Smooth muscle cell (in vitro differentiated cells): Measurements from ENCODE around the gene DHX34. TPM values are rescaled to one million over a fixed set of nuclear protein-coding genes. Genes with fewer than 3 reads are reported as not detected.
A peak's percentile ranks its signal among the peaks of the same experiment; 100 is the strongest.
"Not testable (repeated sequence)": the region's sequence is repeated elsewhere in the genome, so short reads cannot be mapped to it uniquely, and the experiment has no call there.

Source experiments
- DNase-seq: peaks from one replicate; lab custom pipeline; 2025; ENCODE audit not compliant: unreplicated experiment; lab: John Stamatoyannopoulos, UW
- H2AFZ ChIP-seq: fragments of 200-600 bp; sonication (generic); 2 replicates; pipeline ENCODE4 v1.6.0; 2016; ENCODE audit warnings: antibody characterized with exemption, low read depth, mild to moderate bottlenecking
- H3F3A ChIP-seq: fragments of 200-600 bp; sonication (generic); 2 replicates; pipeline ENCODE4 v1.6.0; 2017; ENCODE audit warnings: antibody characterized with exemption, low read depth
- H3K27ac ChIP-seq: fragments of 200-600 bp; sonication (generic); 2 replicates; pipeline ENCODE4 v1.5.1; 2016; ENCODE audit warnings: low read depth, mild to moderate bottlenecking
- H3K27me3 ChIP-seq: fragments of 200-600 bp; sonication (generic); 2 replicates; pipeline ENCODE4 v1.6.1; 2016; ENCODE audit warnings: low read depth, mild to moderate bottlenecking
- H3K36me3 ChIP-seq: fragments of 200-600 bp; sonication (generic); 2 replicates; pipeline ENCODE4 v1.5.1; 2016; ENCODE audit warnings: low read depth
- H3K4me1 ChIP-seq: fragments of 200-600 bp; sonication (generic); 2 replicates; pipeline ENCODE4 v1.5.1; 2016; ENCODE audit warnings: low read depth
- H3K4me2 ChIP-seq: fragments of 200-600 bp; sonication (generic); 2 replicates; pipeline ENCODE4 v1.6.0; 2016; ENCODE audit warnings: mild to moderate bottlenecking
- H3K4me3 ChIP-seq: fragments of 200-600 bp; sonication (generic); 2 replicates; pipeline ENCODE4 v1.5.1; 2016; ENCODE audit warnings: mild to moderate bottlenecking
- H3K79me2 ChIP-seq: fragments of 200-600 bp; sonication (generic); 2 replicates; pipeline ENCODE4 v1.6.0; 2016; ENCODE audit warnings: low read depth, mild to moderate bottlenecking
- H3K9ac ChIP-seq: fragments of 200-600 bp; sonication (generic); 2 replicates; pipeline ENCODE4 v1.6.0; 2016; ENCODE audit warnings: low read depth
- H3K9me3 ChIP-seq: fragments of 200-600 bp; sonication (generic); replicated peaks from 2 replicates; pipeline ENCODE4 v1.5.1; 2016; ENCODE audit warnings: low read depth
- H4K20me1 ChIP-seq: fragments of 200-600 bp; sonication (generic); 2 replicates; pipeline ENCODE4 v1.6.0; 2016; ENCODE audit warnings: low read depth
- CTCF ChIP-seq: fragments of 200-600 bp; sonication (generic); IDR thresholded peaks from 2 replicates; pipeline ENCODE4 v1.5.1; 2017; ENCODE audit warnings: borderline replicate concordance, mild to moderate bottlenecking, antibody characterized with exemption; ENCODE audit not compliant: insufficient read depth, poor library complexity, severe bottlenecking
- WGBS: methylation state at CpG from one replicate; pipeline ENCODE4 v1.1.7; 2016; ENCODE audit warnings: low lambda C conversion rate; 5-methylcytosine and 5-hydroxymethylcytosine counted together
- polyA plus RNA-seq: library from polyadenylated mRNA; unstranded; fragments of >200 nt; fragmentation: Nextera tagmentation; extraction: Ambion mirVana; gene quantifications from 2 replicates; pipeline ENCODE4 v1.2.1, GENCODE V29; 2016
- total RNA-seq: library from RNA; depleted of rRNA; stranded (reverse); fragments of >200 nt; gene quantifications from 2 replicates; pipeline ENCODE4 v1.2.3, GENCODE V29; 2014

The DHX34 gene
- total RNA-seq, result 7.1 and 9.8 TPM in 2 replicates
- 9.7 and 9.8 TPM in 2 replicates for polyA plus RNA-seq

GRCh38 chr19:47348819-47349795 is at the start of gene DHX34:
DHX34 (plus strand) TSS chr19:47349315; CDS start chr19:47353031, 3,716 bp downstream.
- Histone ChIP-seq H3K4me2 (peak within 1 kb of the TSS; percentile 98), H3K27ac (peak within 1 kb of the TSS; percentile 34), H3K9ac (peak within 1 kb of the TSS; percentile 74), H3K4me1 (peaks cover 10% of the 10 kb centered on the region), H2AFZ (peak within 1 kb of the TSS; percentile 95), H3K36me3 (peaks cover 2% of the 10 kb centered on the region), H4K20me1 (no peaks in the 10 kb centered on the region), H3K27me3 (no peaks in the 10 kb centered on the region), H3K4me3 (peak within 1 kb of the TSS; percentile 92), H3F3A (no peaks in the 10 kb centered on the region), H3K79me2 (peaks cover 22% of the 10 kb centered on the region), H3K9me3 (no peaks in the 10 kb centered on the region)
- peak; percentile 93 for DNase-seq
- TF ChIP-seq CTCF, result peak; percentile 98
- WGBS, result 5% methylated on average over 62 of the region's 63 CpGs

GRCh38 chr19:47300867-47301266 is 48.2 kb upstream of the DHX34 start:
- not testable (repeated sequence) for H3K36me3 ChIP-seq, H3K4me2 ChIP-seq, H3K9ac ChIP-seq, H2AFZ ChIP-seq, H4K20me1 ChIP-seq, H3K4me3 ChIP-seq, H3K4me1 ChIP-seq, H3K9me3 ChIP-seq, H3K27me3 ChIP-seq, H3K27ac ChIP-seq, DNase-seq, H3K79me2 ChIP-seq, H3F3A ChIP-seq
- WGBS, result 97% methylated on average over 14 of the region's 14 CpGs

- DNase-seq, result no peak
- Histone ChIP-seq H2AFZ (no peak overlapping the region), H3K9ac (no peak overlapping the region), H3K4me3 (no peak overlapping the region), H3K27me3 (no peaks in the 10 kb centered on the region), H4K20me1 (no peaks in the 10 kb centered on the region), H3K4me1 (no peaks in the 10 kb centered on the region), H3F3A (no peaks in the 10 kb centered on the region), H3K9me3 (no peaks in the 10 kb centered on the region), H3K4me2 (no peak overlapping the region), H3K36me3 (no peaks in the 10 kb centered on the region), H3K79me2 (no peaks in the 10 kb centered on the region), H3K27ac (no peak overlapping the region)
- 96% methylated on average over 10 of the region's 10 CpGs for WGBS
- TF ChIP-seq CTCF, result no peak
These were observed 46.9 kb upstream of the DHX34 start for GRCh38 chr19:47302249-47302648.

GRCh38 chr19:47303966-47304365 is 45.1 kb upstream of the DHX34 start:
- Histone ChIP-seq H3K4me2 (no peak overlapping the region), H3K36me3 (no peaks in the 10 kb centered on the region), H3K79me2 (no peaks in the 10 kb centered on the region), H3K9me3 (no peaks in the 10 kb centered on the region), H3K9ac (no peak overlapping the region), H2AFZ (no peak overlapping the region), H3K27ac (no peak overlapping the region), H3K4me1 (no peaks in the 10 kb centered on the region), H3K27me3 (no peaks in the 10 kb centered on the region), H3K4me3 (no peak overlapping the region), H3F3A (no peaks in the 10 kb centered on the region), H4K20me1 (no peaks in the 10 kb centered on the region)
- DNase-seq, result no peak
- no peak for TF ChIP-seq CTCF
- 94% methylated on average over 6 of the region's 6 CpGs for WGBS
